Ascending aorta (tissue), 2 donors: ENCODE data around the gene RPUSD1. TPM values are rescaled to one million over a fixed set of nuclear protein-coding genes. Genes with fewer than 3 reads are reported as not detected.

Experiments used
- DNase-seq, 2 donors: peaks; one replicate each; pipeline ENCODE4 v3.0.0-alpha.2; 2019; ENCODE audit warnings: low spot score in 2 of 2
- H3K27ac ChIP-seq, 2 donors: fragments of 200-600 bp; sonication (generic); one replicate each; pipeline ENCODE4 v1.5.1; 2016 to 2017; ENCODE audit warnings: mild to moderate bottlenecking in 1 of 2
- H3K27me3 ChIP-seq: fragments of 200-600 bp; sonication (generic); one replicate; pipeline ENCODE4 v1.5.1; 2017
- H3K36me3 ChIP-seq, 2 donors: fragments of 200-600 bp; sonication (generic); one replicate each; pipeline ENCODE4 v1.5.1; 2016
- H3K4me1 ChIP-seq, 2 donors: fragments of 200-600 bp; sonication (generic); one replicate each; pipeline ENCODE4 v1.5.1; 2016 to 2017; ENCODE audit warnings: mild to moderate bottlenecking in 1 of 2
- H3K4me3 ChIP-seq, 2 donors: fragments of 200-600 bp; sonication (generic); one replicate each; pipeline ENCODE4 v1.5.1; 2016 to 2017; ENCODE audit warnings: mild to moderate bottlenecking in 1 of 2
- H3K9me3 ChIP-seq, 2 donors: fragments of 200-600 bp; sonication (generic); one replicate each; pipeline ENCODE4 v1.5.1; 2016
- CTCF ChIP-seq, 3 experiments: fragments of 200-600 bp in 2 of 3; fragments of 450-650 bp in 1 of 3; sonication (generic) in 2 of 3; IDR thresholded peaks; one replicate each; pipeline ENCODE4 v1.5.1; 2016 to 2019; ENCODE audit warnings: antibody characterized with exemption in 3 of 3, mild to moderate bottlenecking in 1 of 3, moderate library complexity in 1 of 3
- intact Hi-C: fragments of 100-400 bp; cut with DNase I; formaldehyde crosslinking; loops from one replicate; pipeline ENCODE4 v1.15.1; 2023
- total RNA-seq: library from RNA; depleted of rRNA; stranded (reverse); fragments of >200 nt; gene quantifications from one replicate; pipeline ENCODE4 v1.1.0, GENCODE V29; 2016

Gene RPUSD1
- total RNA-seq, 1 donor from 2014 or later: 4.8 TPM

DNA sequence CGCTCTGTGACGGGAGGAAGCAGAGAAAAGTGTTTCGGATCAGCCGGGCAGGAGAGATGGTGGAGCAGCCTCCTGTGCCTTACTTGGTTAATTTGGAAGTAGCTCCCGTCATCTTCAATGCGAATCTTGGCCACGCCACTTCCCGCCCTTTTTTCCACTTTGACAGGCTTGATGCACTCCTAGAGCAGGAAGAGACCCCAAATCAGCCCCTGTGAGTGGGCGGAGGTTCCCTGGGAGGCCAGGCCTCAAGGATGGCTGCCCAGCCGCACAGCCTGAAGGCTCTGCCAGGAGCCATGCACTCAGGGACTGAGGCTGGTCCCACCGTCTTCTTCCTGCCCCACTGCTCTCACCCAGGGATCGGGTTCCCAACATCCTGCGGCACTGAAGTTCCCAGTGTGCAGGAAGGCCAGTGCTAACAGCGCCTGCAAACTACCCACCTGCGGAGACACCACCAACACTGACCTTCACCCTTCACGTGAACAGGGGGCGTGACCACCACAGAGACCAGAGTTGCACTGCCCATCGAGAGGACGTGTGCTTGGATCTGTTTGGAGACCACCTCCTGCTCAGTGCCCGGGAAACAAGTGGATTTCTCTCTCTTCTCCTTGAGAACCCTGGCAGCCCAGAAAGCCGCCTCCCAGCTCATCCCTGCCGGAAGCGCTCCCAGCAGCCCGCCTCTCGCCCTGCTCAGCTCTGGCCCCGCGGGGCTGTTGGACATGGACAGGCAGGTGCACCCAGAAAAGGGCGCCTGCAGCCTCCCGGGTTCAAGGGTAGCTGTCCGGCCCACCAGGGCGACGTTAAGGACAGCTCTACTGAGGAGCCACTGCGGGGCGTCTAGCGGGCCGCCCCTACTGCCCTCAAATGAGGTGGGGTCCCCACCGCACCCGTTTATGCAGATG, 48.4 kb downstream of the RPUSD1 start:
- H3K27ac ChIP-seq: no peak overlapping the region
- H3K9me3 ChIP-seq: no peaks in the 10 kb centered on the region
- H3K4me1 ChIP-seq: peaks cover 4 to 17% of the 10 kb centered on the region in 2 donors
- no peak for DNase-seq
- no peak for TF ChIP-seq CTCF (IDR thresholded peaks at IDR 0.05)
- H3K4me3 ChIP-seq: peak overlapping the region; percentile 79 to 90
- intact Hi-C loops: loop anchor here (2.0 kb wide), 2 partner anchors 25 to 49 kb away; partner anchors contain the start of genes CHTF18, METRN and RPUSD1
- H3K27me3 ChIP-seq: no peaks in the 10 kb centered on the region
- peaks cover 20 to 33% of the 10 kb centered on the region in 2 donors for H3K36me3 ChIP-seq

DNA sequence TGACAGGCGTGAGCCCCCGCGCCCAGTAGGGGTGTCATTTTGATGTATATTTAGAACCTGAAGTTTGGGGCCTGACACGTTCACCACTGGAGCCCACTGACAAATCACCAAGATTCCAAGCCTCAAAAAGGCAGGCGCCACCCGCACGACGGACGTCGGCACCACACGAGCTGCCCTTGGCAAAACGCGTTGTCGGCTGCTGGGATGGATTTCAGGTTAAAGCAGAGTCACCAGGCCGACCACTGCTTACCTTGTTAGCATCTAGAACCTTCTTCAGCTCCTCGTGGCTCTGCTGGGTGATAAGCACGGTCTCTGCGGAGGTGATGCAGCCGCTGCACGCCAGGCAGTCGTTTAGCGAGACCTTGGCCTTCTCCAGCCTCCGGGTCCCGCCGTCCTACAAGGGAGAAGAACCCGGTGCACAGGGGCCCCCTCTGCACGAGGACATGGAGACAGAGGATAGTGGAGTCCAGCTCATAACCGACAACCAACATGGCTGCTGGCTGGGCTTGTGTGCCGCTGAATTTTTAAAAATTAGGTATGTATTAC, 51.2 kb downstream of the RPUSD1 start:
- H3K4me3 ChIP-seq: no peak overlapping the region
- TF ChIP-seq CTCF (IDR thresholded peaks at IDR 0.05): no peak
- H3K27ac ChIP-seq: no peak overlapping the region
- H3K9me3 ChIP-seq: no peaks in the 10 kb centered on the region
- no peak for DNase-seq
- H3K27me3 ChIP-seq: no peaks in the 10 kb centered on the region
- peaks cover 4 to 17% of the 10 kb centered on the region in 2 donors for H3K4me1 ChIP-seq
- H3K36me3 ChIP-seq: peaks cover 42 to 61% of the 10 kb centered on the region in 2 donors
- intact Hi-C loops: no loop called here

GRCh38 chr16:735982-736453, 52.2 kb downstream of the RPUSD1 start:
- no peak for TF ChIP-seq CTCF (IDR thresholded peaks at IDR 0.05)
- Histone ChIP-seq H3K4me3 (no peak overlapping the region), H3K9me3 (no peaks in the 10 kb centered on the region), H3K27me3 (no peaks in the 10 kb centered on the region), H3K4me1 (peaks cover 4 to 14% of the 10 kb centered on the region in 2 donors), H3K36me3 (peaks cover 43 to 71% of the 10 kb centered on the region in 2 donors), H3K27ac (no peak overlapping the region)
- intact Hi-C loops: no loop called here
- no peak for DNase-seq

DNA sequence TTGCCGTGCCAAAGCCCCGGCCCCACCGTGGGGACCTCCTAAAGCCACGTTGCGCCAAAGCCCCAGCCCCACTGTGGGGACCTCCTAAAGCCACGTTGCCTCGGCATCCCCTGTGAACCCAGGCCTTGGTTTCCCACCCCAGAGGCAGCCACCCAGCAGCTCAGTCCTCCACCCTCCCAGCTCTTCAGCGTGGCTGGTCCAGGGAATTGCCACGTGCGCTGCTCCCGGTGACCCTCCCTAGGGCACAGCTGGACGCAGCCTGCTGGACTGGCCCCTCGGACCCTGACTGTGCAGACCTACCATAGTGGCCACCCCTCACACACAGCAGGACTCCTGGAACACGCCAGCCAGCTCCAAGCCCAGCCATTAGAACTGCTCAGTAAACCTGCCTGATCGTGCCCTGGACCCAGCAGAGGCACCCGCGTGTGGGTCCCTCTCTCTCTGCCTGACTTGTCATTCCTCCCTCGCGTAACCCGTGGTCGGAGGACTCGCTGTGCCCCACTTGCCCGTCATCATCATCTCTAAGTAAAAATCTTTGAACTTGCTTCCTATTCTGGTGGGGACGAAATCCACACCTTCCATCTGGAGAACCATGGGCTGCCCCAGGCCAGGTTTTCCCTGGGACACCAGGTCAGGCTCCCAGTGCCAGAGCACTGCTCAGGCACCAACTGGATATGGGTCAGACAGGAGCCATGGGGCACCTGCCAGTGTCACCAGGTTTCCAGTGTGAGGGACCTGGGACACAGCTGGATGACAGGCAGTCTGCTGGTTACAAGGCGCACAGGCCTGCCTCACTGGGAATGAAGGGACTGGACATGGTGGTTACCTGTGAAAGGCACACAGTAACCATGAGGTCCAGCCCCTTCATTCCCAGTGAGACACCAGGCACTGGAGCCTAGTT, 53.0 kb downstream of the RPUSD1 start:
- Histone ChIP-seq H3K36me3 (peaks cover 43 to 76% of the 10 kb centered on the region in 2 donors), H3K9me3 (no peaks in the 10 kb centered on the region), H3K4me1 (peaks cover 4 to 11% of the 10 kb centered on the region in 2 donors), H3K4me3 (no peak overlapping the region), H3K27ac (no peak overlapping the region), H3K27me3 (no peaks in the 10 kb centered on the region)
- intact Hi-C loops: no loop called here
- no peak for DNase-seq
- TF ChIP-seq CTCF (IDR thresholded peaks at IDR 0.05): no peak

Other genes with a start within 250 kb of the RPUSD1 start
- not detected for gene PRR35, start 228.0 kb downstream of the RPUSD1 start, total RNA-seq
- not detected for gene NHLRC4, start 221.4 kb downstream of the RPUSD1 start, total RNA-seq
- gene PIGQ, start 218.4 kb downstream of the RPUSD1 start, total RNA-seq: 70.2 TPM
- 29.8 TPM for gene RAB40C, start 198.3 kb downstream of the RPUSD1 start, total RNA-seq
- not detected for gene WFIKKN1, start 157.4 kb downstream of the RPUSD1 start, total RNA-seq
- gene METTL26, start 152.1 kb downstream of the RPUSD1 start, total RNA-seq: 523 TPM
- gene MCRIP2, start 146.6 kb downstream of the RPUSD1 start, total RNA-seq: 92.9 TPM
- 50.0 TPM for gene WDR90, start 139.0 kb downstream of the RPUSD1 start, total RNA-seq
- gene RHOT2, start 120.2 kb downstream of the RPUSD1 start, total RNA-seq: 41.8 TPM
- 1.1 TPM for gene RHBDL1, start 112.7 kb downstream of the RPUSD1 start, total RNA-seq
- gene STUB1, start 108.0 kb downstream of the RPUSD1 start, total RNA-seq: 258 TPM
- gene JMJD8, start 104.0 kb downstream of the RPUSD1 start, total RNA-seq: 158 TPM
- gene WDR24, start 98.0 kb downstream of the RPUSD1 start, total RNA-seq: 11.4 TPM
- gene FBXL16, start 82.6 kb downstream of the RPUSD1 start, total RNA-seq: not detected
- 118 TPM for gene METRN, start 73.3 kb downstream of the RPUSD1 start, total RNA-seq
- gene ANTKMT, start 67.2 kb downstream of the RPUSD1 start, total RNA-seq: 105 TPM
- gene CCDC78, start 61.9 kb downstream of the RPUSD1 start, total RNA-seq: 8.2 TPM
- gene HAGHL, start 61.3 kb downstream of the RPUSD1 start, total RNA-seq: 9.7 TPM
- gene CIAO3, start 47.4 kb downstream of the RPUSD1 start, total RNA-seq: 103 TPM
- 1.7 TPM for gene MSLN, start 27.6 kb downstream of the RPUSD1 start, total RNA-seq
- 19.9 TPM for gene CHTF18, start 239 bp upstream of the RPUSD1 start, total RNA-seq
- not detected for gene GNG13, start 12.4 kb upstream of the RPUSD1 start, total RNA-seq
- gene LMF1, start 182.6 kb upstream of the RPUSD1 start, total RNA-seq: 26.9 TPM
- gene SOX8, start 193.4 kb upstream of the RPUSD1 start, total RNA-seq: 18.9 TPM